Measurements from ENCODE around the gene BGLAP.

BGLAP gene

GRCh38 chr1:156289857-156290256, 47.9 kb downstream of the BGLAP start:
- Histone ChIP-seq H3K9me3 (ENCODE audit: insufficient read depth, low read depth, low read length) (no peaks in the 10 kb centered on the region), H3K4me1 (ENCODE audit: insufficient read depth, low read length, poor library complexity, severe bottlenecking) (peaks cover 3% of the 10 kb centered on the region), H3K4me2 (ENCODE audit: low read depth, low read length, poor library complexity, severe bottlenecking) (no peak overlapping the region), H3K4me3 (ENCODE audit: low read length, poor library complexity, severe bottlenecking) (no peak overlapping the region), H3K27me3 (ENCODE audit: insufficient read depth, low read length, poor library complexity, severe bottlenecking) (no peaks in the 10 kb centered on the region), H3K9ac (ENCODE audit: low read depth, low read length, poor library complexity, severe bottlenecking) (no peak overlapping the region), H2AFZ (ENCODE audit: low read length) (no peak overlapping the region), H4K20me1 (ENCODE audit: insufficient read depth, low read length, poor library complexity, severe bottlenecking) (no peaks in the 10 kb centered on the region), H3K79me2 (ENCODE audit: insufficient read depth, low read length) (0 out of 2 replicates have a peak, but pooled peaks cover under 1% of the 10 kb centered on the region), H3K9me2 (replicated peaks; ENCODE audit: low read depth, low read length) (no peaks in the 10 kb centered on the region), H3F3A (ENCODE audit: low read depth) (no peaks in the 10 kb centered on the region), H3K36me3 (ENCODE audit: insufficient read depth, low read length) (no peaks in the 10 kb centered on the region)
- TF ChIP-seq EZH2phosphoT487 (IDR thresholded peaks at IDR 0.05; ENCODE audit: borderline replicate concordance) (no peak), CTCF (conservative IDR thresholded peaks at IDR 0.05; ENCODE audit: low read length) (no peak)

- H3K4me2 ChIP-seq (ENCODE audit: low read depth, low read length, poor library complexity, severe bottlenecking) = no peak overlapping the region
Measured at GRCh38 chr1:156291226-156292061, 49.5 kb downstream of the BGLAP start.

More at GRCh38 chr1:156291226-156292061, 49.5 kb downstream of the BGLAP start:
- Histone ChIP-seq H3K9me2 (replicated peaks; ENCODE audit: low read depth, low read length) (no peaks in the 10 kb centered on the region), H3K4me3 (ENCODE audit: low read length, poor library complexity, severe bottlenecking) (no peak overlapping the region), H4K20me1 (ENCODE audit: insufficient read depth, low read length, poor library complexity, severe bottlenecking) (no peaks in the 10 kb centered on the region), H3K79me2 (ENCODE audit: insufficient read depth, low read length) (0 out of 2 replicates have a peak, but pooled peaks cover 4% of the 10 kb centered on the region), H3K4me1 (ENCODE audit: insufficient read depth, low read length, poor library complexity, severe bottlenecking) (peaks cover 8% of the 10 kb centered on the region), H3F3A (ENCODE audit: low read depth) (no peaks in the 10 kb centered on the region), H3K9me3 (ENCODE audit: insufficient read depth, low read depth, low read length) (no peaks in the 10 kb centered on the region), H3K9ac (ENCODE audit: low read depth, low read length, poor library complexity, severe bottlenecking) (no peak overlapping the region), H3K27me3 (ENCODE audit: insufficient read depth, low read length, poor library complexity, severe bottlenecking) (no peaks in the 10 kb centered on the region), H2AFZ (ENCODE audit: low read length) (no peak overlapping the region), H3K36me3 (ENCODE audit: insufficient read depth, low read length) (no peaks in the 10 kb centered on the region)
- TF ChIP-seq EZH2phosphoT487 (IDR thresholded peaks at IDR 0.05; ENCODE audit: borderline replicate concordance) (no peak), CTCF (conservative IDR thresholded peaks at IDR 0.05; ENCODE audit: low read length) (no peak)

All from Loucy (cell line).